IMR-90 (cell line): ENCODE results near the gene CDK10. TPM values are rescaled to one million over a fixed set of nuclear protein-coding genes. Genes with fewer than 3 reads are reported as not detected.

Experiments used
- ATAC-seq: fragments of 200-7000 bp; cut with Tn5 transposase; 2 replicates; pipeline ENCODE4 v1.9.1; 2020; ENCODE audit warnings: low read depth, mild to moderate bottlenecking, moderate library complexity
- BruUV-seq: library from RNA; stranded (reverse); fragments of 400-500 nt; replicated peaks from 2 replicates; lab custom pipeline; 2021; lab: Mats Ljungman, UMichigan
- CTCF ChIA-PET: fragments of 300-600 bp; formaldehyde crosslinking; extraction: SDS; loops from one replicate; lab custom pipeline; 2021; ENCODE audit warnings: antibody characterized with exemption; lab: Yijun Ruan, JAX
- POLR2A ChIA-PET: fragments of 300-600 bp; sonication (Branson Sonifier 250); formaldehyde crosslinking; loops from one replicate; lab custom pipeline; 2022; ENCODE audit warnings: antibody characterized with exemption; ENCODE audit not compliant: unreplicated experiment; lab: Charles Lee
- DNase-seq: peaks from one replicate; pipeline ENCODE4 v3.0.0; 2013
- H2AFZ ChIP-seq: replicated peaks from 2 replicates; pipeline ENCODE3; 2013; ENCODE audit warnings: low read length, mild to moderate bottlenecking; ENCODE audit not compliant: poor library complexity
- H2AK5ac ChIP-seq: 2 replicates; pipeline ENCODE4 v1.6.1; 2013; ENCODE audit warnings: low read depth, low read length, inconsistent platforms
- H2AK9ac ChIP-seq: replicated peaks from 2 replicates; pipeline ENCODE3; 2013; ENCODE audit warnings: mild to moderate bottlenecking, low read depth, low read length, moderate library complexity; ENCODE audit not compliant: poor library complexity
- H2BK120ac ChIP-seq: 2 replicates; pipeline ENCODE4 v1.6.1; 2013; ENCODE audit warnings: low read depth, low read length, inconsistent platforms
- H2BK15ac ChIP-seq: 3 replicates; pipeline ENCODE4 v1.6.1; 2013; ENCODE audit warnings: low read depth, low read length, inconsistent platforms
- H2BK20ac ChIP-seq: 2 replicates; pipeline ENCODE4 v1.6.1; 2013; ENCODE audit warnings: low read depth, mild to moderate bottlenecking, inconsistent platforms, low read length, moderate library complexity
- H2BK5ac ChIP-seq: 2 replicates; pipeline ENCODE4 v1.6.1; 2013; ENCODE audit warnings: mild to moderate bottlenecking, low read depth, low read length, inconsistent platforms; ENCODE audit not compliant: poor library complexity, severe bottlenecking
- H3K14ac ChIP-seq: replicated peaks from 2 replicates; pipeline ENCODE4 v1.6.1; 2013; ENCODE audit warnings: low read depth, low read length, inconsistent platforms
- H3K18ac ChIP-seq: 2 replicates; pipeline ENCODE4 v1.6.1; 2013; ENCODE audit warnings: low read depth, low read length, control low read depth
- H3K23ac ChIP-seq: 2 replicates; pipeline ENCODE4 v1.6.1; 2013; ENCODE audit warnings: low read depth, low read length, inconsistent platforms
- H3K27ac ChIP-seq: 2 replicates; pipeline ENCODE4 v1.5.1; 2013; ENCODE audit warnings: mild to moderate bottlenecking, control low read depth, low read length; ENCODE audit not compliant: insufficient read depth
- H3K27me3 ChIP-seq: 2 replicates; pipeline ENCODE4 v1.6.1; 2013; ENCODE audit warnings: low read length; ENCODE audit not compliant: control insufficient read depth, insufficient read depth
- H3K36me3 ChIP-seq: 2 replicates; pipeline ENCODE4 v1.6.1; 2013; ENCODE audit warnings: low read length, mixed read lengths; ENCODE audit not compliant: control insufficient read depth, insufficient read depth
- H3K4ac ChIP-seq: 2 replicates; pipeline ENCODE4 v1.6.1; 2013; ENCODE audit warnings: low read depth, low read length, inconsistent platforms
- H3K4me1 ChIP-seq: 2 replicates; pipeline ENCODE4 v1.6.1; 2013; ENCODE audit warnings: low read length, mixed read lengths; ENCODE audit not compliant: control insufficient read depth, insufficient read depth
- H3K4me2 ChIP-seq: 2 replicates; pipeline ENCODE4 v1.6.1; 2013; ENCODE audit warnings: low read depth, mild to moderate bottlenecking, control low read depth, low read length, moderate library complexity
- H3K4me3 ChIP-seq: 2 replicates; pipeline ENCODE4 v1.5.1; 2013; ENCODE audit warnings: low read depth, mild to moderate bottlenecking, control low read depth, low read length, moderate library complexity; ENCODE audit not compliant: insufficient read depth
- H3K56ac ChIP-seq: 2 replicates; pipeline ENCODE4 v1.6.1; 2013; ENCODE audit warnings: low read length, inconsistent platforms; ENCODE audit not compliant: insufficient read depth; ENCODE audit errors: extremely low read depth
- H3K79me1 ChIP-seq, 2 experiments: 2 replicates each; pipeline ENCODE4 v1.6.1; 2013; ENCODE audit warnings: low read length in 2 of 2, inconsistent platforms in 1 of 2, low read depth in 1 of 2
- H3K9ac ChIP-seq: 2 replicates; pipeline ENCODE4 v1.6.1; 2013; ENCODE audit warnings: low read depth, low read length, control low read depth
- H3K9me1 ChIP-seq: 2 replicates; pipeline ENCODE4 v1.6.1; 2013; ENCODE audit warnings: low read length, inconsistent platforms; ENCODE audit not compliant: insufficient read depth
- H3K9me3 ChIP-seq: 2 replicates; pipeline ENCODE4 v1.6.1; 2013; ENCODE audit warnings: low read length; ENCODE audit not compliant: control insufficient read depth, insufficient read depth
- H4K20me1 ChIP-seq: 2 replicates; pipeline ENCODE4 v1.6.1; 2013; ENCODE audit warnings: low read length, inconsistent platforms; ENCODE audit not compliant: insufficient read depth
- H4K5ac ChIP-seq: 2 replicates; pipeline ENCODE4 v1.6.1; 2013; ENCODE audit warnings: mild to moderate bottlenecking, low read depth, low read length, control low read depth
- H4K8ac ChIP-seq, 2 experiments: 2 replicates each; pipeline ENCODE4 v1.6.1; 2013; ENCODE audit warnings: low read depth in 2 of 2, low read length in 2 of 2, control low read depth in 1 of 2, inconsistent platforms in 1 of 2
- H4K91ac ChIP-seq: 2 replicates; pipeline ENCODE4 v1.6.1; 2013; ENCODE audit warnings: low read depth, low read length, inconsistent platforms; ENCODE audit not compliant: insufficient read depth
- CEBPB ChIP-seq: IDR thresholded peaks from 2 replicates; pipeline ENCODE4 v1.6.1; 2012; ENCODE audit warnings: low read depth, low read length, improper control_type of control experiment
- CHD1 ChIP-seq: IDR thresholded peaks from 2 replicates; pipeline ENCODE4 v1.6.1; 2012; ENCODE audit warnings: low read depth, low read length, improper control_type of control experiment
- FOS ChIP-seq: fragments of 150-350 bp; IDR thresholded peaks from 2 replicates; pipeline ENCODE4 v1.6.1; 2016; ENCODE audit warnings: low read depth, low read length
- MAFK ChIP-seq: IDR thresholded peaks from 2 replicates; pipeline ENCODE4 v1.6.1; 2012; ENCODE audit warnings: low read depth, low read length, improper control_type of control experiment
- MAZ ChIP-seq: IDR thresholded peaks from 2 replicates; pipeline ENCODE4 v1.6.1; 2012; ENCODE audit warnings: low read depth, mild to moderate bottlenecking, low read length, improper control_type of control experiment, moderate library complexity, borderline replicate concordance
- MXI1 ChIP-seq: IDR thresholded peaks from 2 replicates; pipeline ENCODE4 v1.6.1; 2012; ENCODE audit warnings: low read depth, mild to moderate bottlenecking, low read length, moderate library complexity, borderline replicate concordance
- POLR2A ChIP-seq: IDR thresholded peaks from 2 replicates; pipeline ENCODE4 v1.6.1; 2012; ENCODE audit warnings: mild to moderate bottlenecking, low read depth, low read length
- RAD21 ChIP-seq: IDR thresholded peaks from 2 replicates; pipeline ENCODE4 v1.6.1; 2012; ENCODE audit warnings: low read length, improper control_type of control experiment
- RCOR1 ChIP-seq: IDR thresholded peaks from 2 replicates; pipeline ENCODE4 v1.6.1; 2012; ENCODE audit warnings: mild to moderate bottlenecking, low read length, improper control_type of control experiment; ENCODE audit not compliant: insufficient replicate concordance
- SMC3 ChIP-seq: fragments of 150-350 bp; IDR thresholded peaks from 2 replicates; pipeline ENCODE4 v1.6.1; 2016; ENCODE audit warnings: low read depth, mild to moderate bottlenecking, antibody characterized with exemption, low read length, moderate library complexity
- USF2 ChIP-seq: fragments of 150-350 bp; IDR thresholded peaks from 2 replicates; pipeline ENCODE4 v1.6.1; 2017; ENCODE audit warnings: mild to moderate bottlenecking, antibody characterized with exemption, low read length, low read depth
- WGBS, 2 experiments: methylation state at CpG; one replicate each; pipeline versions ENCODE4 v1.1.5 to v1.1.7; 2013; ENCODE audit warnings: missing lambda C conversion rate in 2 of 2; ENCODE audit not compliant: insufficient read length in 1 of 2; ENCODE audit errors: extremely low coverage in 2 of 2; 5-methylcytosine and 5-hydroxymethylcytosine counted together
- dilution Hi-C: fragments of 300-500 bp; cut with HindIII; formaldehyde crosslinking; loops from one replicate; pipeline ENCODE4 v1.14.3; 2018; ENCODE audit warnings: low sequenced_read_pairs; ENCODE audit not compliant: unreplicated experiment
- in situ Hi-C: fragments of 300-500 bp; cut with MboI; formaldehyde crosslinking; loops from 3 replicates; pipeline ENCODE4 v1.14.3; 2019; ENCODE audit warnings: low sequenced_read_pairs, inconsistent platforms, mixed read lengths
- intact Hi-C: fragments of 100-400 bp; cut with micrococcal nuclease; formaldehyde crosslinking; loops from 2 replicates; pipeline ENCODE4 v1.10.0; 2022
- polyA plus RNA-seq, 3 experiments: library from polyadenylated mRNA; depleted of rRNA; stranded (reverse); fragments of >200 nt; gene quantifications; 2 replicates each; pipeline ENCODE4 v1.2.3, GENCODE V29; 2012; ENCODE audit warnings: low replicate concordance in 1 of 3
- total RNA-seq: library from RNA; depleted of rRNA; stranded (reverse); fragments of >200 nt; gene quantifications from 2 replicates; pipeline ENCODE4 v1.2.3, GENCODE V29; 2012
- TF ChIP-seq, protein P1 (sequence below): conservative IDR thresholded peaks from 2 replicates; pipeline ENCODE4 v1.5.1; 2012; ENCODE audit warnings: mild to moderate bottlenecking, low read depth, low read length, improper control_type of control experiment
- TF ChIP-seq, protein P2 (sequence below): fragments of 150-350 bp; IDR thresholded peaks from 2 replicates; pipeline ENCODE4 v1.6.1; 2016; ENCODE audit warnings: low read depth, mild to moderate bottlenecking, low read length, moderate library complexity, borderline replicate concordance

Gene CDK10
- total and polyA plus RNA-seq, 2 of the 4 experiments (the other 2 are of a cell fraction) = 19.5 to 61.8 TPM

GRCh38 chr16:89722392-89723278 is 36.1 kb downstream of the CDK10 start:
- H3K4me2 ChIP-seq = peak overlapping the region; percentile 96
- no peak overlapping the region for H4K91ac ChIP-seq
- WGBS, 2 experiments = 29% methylated on average over 34 of the region's 56 CpGs; no CpG with 5 or more reads in 1 of the 2 experiments
- POLR2A ChIA-PET = no interaction called here
- no peaks in the 10 kb centered on the region for H3K27me3 ChIP-seq
- H3K4ac ChIP-seq = peak overlapping the region; percentile 33; the same call in 1 of the 2 replicates
- no peak overlapping the region for H4K5ac ChIP-seq
- peaks cover 41 to 71% of the 10 kb centered on the region in 2 experiments for H3K79me1 ChIP-seq
- H3K9ac ChIP-seq = peak overlapping the region; percentile 45
- H3K27ac ChIP-seq = peak overlapping the region; percentile 75; the same call in 1 of the 2 replicates
- peak overlapping the region; percentile 35 for H3K23ac ChIP-seq
- DNase-seq (peak; percentile 16), ATAC-seq (no peak)
- H3K9me3 ChIP-seq = no peaks in the 10 kb centered on the region
- no peak overlapping the region for H2BK15ac ChIP-seq
- no peak overlapping the region for H3K18ac ChIP-seq
- no peak overlapping the region for H2BK20ac ChIP-seq
- H3K56ac ChIP-seq = no peak overlapping the region; the same call in 1 of the 2 replicates
- CTCF ChIA-PET = no interaction called here
- H3K9me1 ChIP-seq = 0 out of 2 replicates have a peak, but pooled peaks cover 3% of the 10 kb centered on the region
- H2AFZ ChIP-seq = peak overlapping the region; percentile 80
- H2AK9ac ChIP-seq = peak overlapping the region; percentile 91
- in situ Hi-C loops = no loop called here
- peaks cover 17% of the 10 kb centered on the region for H3K4me1 ChIP-seq
- peaks cover 31% of the 10 kb centered on the region for H3K36me3 ChIP-seq
- peak overlapping the region; percentile 94 for H3K4me3 ChIP-seq
- peaks cover 33% of the 10 kb centered on the region for H4K20me1 ChIP-seq
- H2AK5ac ChIP-seq = peak overlapping the region; percentile 32; the same call in 1 of the 2 replicates
- intact Hi-C loops = loop anchor here (5.0 to 10.0 kb wide), 2 partner anchors 92 to 140 kb away; partner anchors contain the start of gene FANCA
- H3K14ac ChIP-seq = no peak overlapping the region; the same call in 1 of the 2 replicates
- H4K8ac ChIP-seq = peak overlapping the region in 1 of 2 experiments; percentile 48; a peak in 1 of 4 replicates
- peak overlapping the region; percentile 56 for H2BK5ac ChIP-seq
- BruUV-seq = no TSS peak
- dilution Hi-C loops = no loop called here
- H2BK120ac ChIP-seq = no peak overlapping the region
- TF ChIP-seq FOS (no peak), MAFK (no peak), POLR2A (no peak), CEBPB (no peak), CHD1 (no peak), RAD21 (no peak), SMC3 (no peak), USF2 (no peak), MXI1 (no peak), MAZ (no peak), RCOR1 (no peak)
- TF ChIP-seq, protein P1, sequence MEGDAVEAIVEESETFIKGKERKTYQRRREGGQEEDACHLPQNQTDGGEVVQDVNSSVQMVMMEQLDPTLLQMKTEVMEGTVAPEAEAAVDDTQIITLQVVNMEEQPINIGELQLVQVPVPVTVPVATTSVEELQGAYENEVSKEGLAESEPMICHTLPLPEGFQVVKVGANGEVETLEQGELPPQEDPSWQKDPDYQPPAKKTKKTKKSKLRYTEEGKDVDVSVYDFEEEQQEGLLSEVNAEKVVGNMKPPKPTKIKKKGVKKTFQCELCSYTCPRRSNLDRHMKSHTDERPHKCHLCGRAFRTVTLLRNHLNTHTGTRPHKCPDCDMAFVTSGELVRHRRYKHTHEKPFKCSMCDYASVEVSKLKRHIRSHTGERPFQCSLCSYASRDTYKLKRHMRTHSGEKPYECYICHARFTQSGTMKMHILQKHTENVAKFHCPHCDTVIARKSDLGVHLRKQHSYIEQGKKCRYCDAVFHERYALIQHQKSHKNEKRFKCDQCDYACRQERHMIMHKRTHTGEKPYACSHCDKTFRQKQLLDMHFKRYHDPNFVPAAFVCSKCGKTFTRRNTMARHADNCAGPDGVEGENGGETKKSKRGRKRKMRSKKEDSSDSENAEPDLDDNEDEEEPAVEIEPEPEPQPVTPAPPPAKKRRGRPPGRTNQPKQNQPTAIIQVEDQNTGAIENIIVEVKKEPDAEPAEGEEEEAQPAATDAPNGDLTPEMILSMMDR = no peak
- TF ChIP-seq, protein P2, sequence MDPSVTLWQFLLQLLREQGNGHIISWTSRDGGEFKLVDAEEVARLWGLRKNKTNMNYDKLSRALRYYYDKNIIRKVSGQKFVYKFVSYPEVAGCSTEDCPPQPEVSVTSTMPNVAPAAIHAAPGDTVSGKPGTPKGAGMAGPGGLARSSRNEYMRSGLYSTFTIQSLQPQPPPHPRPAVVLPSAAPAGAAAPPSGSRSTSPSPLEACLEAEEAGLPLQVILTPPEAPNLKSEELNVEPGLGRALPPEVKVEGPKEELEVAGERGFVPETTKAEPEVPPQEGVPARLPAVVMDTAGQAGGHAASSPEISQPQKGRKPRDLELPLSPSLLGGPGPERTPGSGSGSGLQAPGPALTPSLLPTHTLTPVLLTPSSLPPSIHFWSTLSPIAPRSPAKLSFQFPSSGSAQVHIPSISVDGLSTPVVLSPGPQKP = no peak
